WTC11 (cell line): ENCODE measurements around the gene MRTFB. TPM values are rescaled to one million over a fixed set of nuclear protein-coding genes. Genes with fewer than 3 reads are reported as not detected.

Experiments
- ATAC-seq: fragments of 200-7000 bp; cut with Tn5 transposase; 2 replicates; pipeline ENCODE4 v1.10.0; 2021; ENCODE audit warnings: mild to moderate bottlenecking, moderate library complexity
- CTCF ChIA-PET: fragments of 300-600 bp; sonication (Branson Sonifier 250); formaldehyde crosslinking; loops from one replicate; lab custom pipeline; 2021; ENCODE audit warnings: antibody characterized with exemption; lab: Charles Lee
- POLR2A ChIA-PET: fragments of 350-600 bp; sonication (Branson Sonifier 250); formaldehyde crosslinking; loops from one replicate; lab custom pipeline; 2021; ENCODE audit warnings: antibody characterized with exemption; lab: Charles Lee
- DNase-seq: peaks from one replicate; pipeline ENCODE4 v3.0.0; 2021; ENCODE audit warnings: low spot score
- H3K27ac Mint-ChIP-seq: 2 replicates; pipeline ENCODE4 v1.8.0; 2021; ENCODE audit warnings: mixed read lengths
- H3K27me3 Mint-ChIP-seq: 2 replicates; pipeline ENCODE4 v1.8.0; 2021; ENCODE audit warnings: low read depth, mild to moderate bottlenecking, moderate library complexity, mixed read lengths
- H3K36me3 Mint-ChIP-seq: 2 replicates; pipeline ENCODE4 v1.8.0; 2021; ENCODE audit warnings: mixed read lengths
- H3K4me1 Mint-ChIP-seq: 2 replicates; pipeline ENCODE4 v1.8.0; 2022; ENCODE audit warnings: mixed read lengths
- H3K4me3 Mint-ChIP-seq: 2 replicates; pipeline ENCODE4 v1.8.0; 2021; ENCODE audit warnings: mild to moderate bottlenecking, moderate library complexity, mixed read lengths
- H3K9me3 Mint-ChIP-seq: 2 replicates; pipeline ENCODE4 v1.8.0; 2021; ENCODE audit warnings: mixed read lengths
- ARID4B ChIP-seq: sonication (generic); formaldehyde crosslinking; IDR thresholded peaks from 2 replicates; pipeline ENCODE4 v1.8.0; 2023; ENCODE audit warnings: missing genetic modification reagents, mild to moderate bottlenecking, borderline replicate concordance
- ATF3 ChIP-seq: sonication (generic); formaldehyde crosslinking; conservative IDR thresholded peaks from 2 replicates; pipeline ENCODE4 v1.8.1; 2022; ENCODE audit warnings: mild to moderate bottlenecking, missing genetic modification reagents
- ATF6 ChIP-seq: sonication (generic); formaldehyde crosslinking; IDR thresholded peaks from 2 replicates; pipeline ENCODE4 v1.8.1; 2023; ENCODE audit warnings: mild to moderate bottlenecking, missing genetic modification reagents
- CREM ChIP-seq: sonication (generic); formaldehyde crosslinking; IDR thresholded peaks from 2 replicates; pipeline ENCODE4 v1.8.1; 2022; ENCODE audit warnings: mild to moderate bottlenecking, missing genetic modification reagents, moderate library complexity
- CTCF ChIP-seq: fragments of 200-600 bp; IDR thresholded peaks from 2 replicates; pipeline ENCODE4 v1.8.0; 2022; ENCODE audit warnings: antibody characterized with exemption
- FOXK1 ChIP-seq: sonication (generic); formaldehyde crosslinking; IDR thresholded peaks from 2 replicates; pipeline ENCODE4 v1.8.0; 2022; ENCODE audit warnings: mild to moderate bottlenecking, moderate library complexity, missing genetic modification reagents
- GTF2I ChIP-seq: fragments of 250-450 bp; sonication (Bioruptor Pico); conservative IDR thresholded peaks from 2 replicates; pipeline ENCODE4 v1.4.0; 2021; ENCODE audit warnings: mild to moderate bottlenecking
- MLX ChIP-seq: sonication (generic); formaldehyde crosslinking; IDR thresholded peaks from 2 replicates; pipeline ENCODE4 v1.8.1; 2023; ENCODE audit warnings: mild to moderate bottlenecking, missing genetic modification reagents, moderate library complexity
- PRDM15 ChIP-seq: sonication (generic); formaldehyde crosslinking; IDR thresholded peaks from 2 replicates; pipeline ENCODE4 v1.8.0; 2022; ENCODE audit warnings: missing genetic modification reagents
- PRRX2 ChIP-seq: fragments of 250-450 bp; sonication (Bioruptor Pico); IDR thresholded peaks from 2 replicates; pipeline ENCODE4 v1.8.0; 2021; ENCODE audit warnings: mild to moderate bottlenecking
- TEAD1 ChIP-seq: sonication (generic); formaldehyde crosslinking; IDR thresholded peaks from 2 replicates; pipeline ENCODE4 v1.8.0; 2022; ENCODE audit warnings: mild to moderate bottlenecking, missing genetic modification reagents
- TP53 ChIP-seq: sonication (generic); formaldehyde crosslinking; IDR thresholded peaks from 2 replicates; pipeline ENCODE4 v1.8.1; 2023; ENCODE audit warnings: mild to moderate bottlenecking, missing genetic modification reagents
- ZBTB21 ChIP-seq: sonication (generic); formaldehyde crosslinking; IDR thresholded peaks from 2 replicates; pipeline ENCODE4 v1.8.1; 2023; ENCODE audit warnings: mild to moderate bottlenecking, missing genetic modification reagents, borderline replicate concordance
- ZNF138 ChIP-seq: sonication (generic); formaldehyde crosslinking; conservative IDR thresholded peaks from 2 replicates; pipeline ENCODE4 v1.8.1; 2022; ENCODE audit warnings: mild to moderate bottlenecking, moderate library complexity, missing genetic modification reagents
- ZNF232 ChIP-seq: sonication (generic); formaldehyde crosslinking; IDR thresholded peaks from 2 replicates; pipeline ENCODE4 v1.8.0; 2022; ENCODE audit warnings: mild to moderate bottlenecking, missing genetic modification reagents
- ZNF263 ChIP-seq: sonication (generic); formaldehyde crosslinking; IDR thresholded peaks from 2 replicates; pipeline ENCODE4 v1.8.1; 2022; ENCODE audit warnings: low read depth, mild to moderate bottlenecking, moderate library complexity, missing genetic modification reagents
- ZNF671 ChIP-seq: fragments of 250-450 bp; sonication (Bioruptor Pico); IDR thresholded peaks from 2 replicates; pipeline ENCODE4 v1.8.0; 2021; ENCODE audit warnings: mild to moderate bottlenecking
- total RNA-seq: library from RNA; stranded (reverse); gene quantifications from 3 replicates; pipeline ENCODE4 v1.2.3, GENCODE V29; 2021

The MRTFB gene
- total RNA-seq, 1 experiment from 2014 or later, result 30.8 TPM

GRCh38 chr16:14177704-14178103, 106.6 kb downstream of the MRTFB start:
- DNase-seq, result no peak
- TF ChIP-seq ZBTB21 (no peak), TEAD1 (CRISPR knock-in tag) (no peak), MLX (CRISPR knock-in tag) (no peak), GTF2I (CRISPR knock-in tag) (no peak), ZNF232 (no peak), FOXK1 (CRISPR knock-in tag) (no peak), PRRX2 (no peak), ZNF671 (CRISPR knock-in tag) (no peak), CTCF (no peak), TP53 (CRISPR knock-in tag) (no peak), PRDM15 (CRISPR knock-in tag) (no peak), ZNF263 (CRISPR knock-in tag) (no peak), ATF3 (no peak), ATF6 (no peak)
- peak overlapping the region; percentile 31; the same call in 1 of the 2 replicates for H3K27ac Mint-ChIP-seq
- no peaks in the 10 kb centered on the region for H3K27me3 Mint-ChIP-seq
- no peak overlapping the region for H3K4me3 Mint-ChIP-seq
- H3K9me3 Mint-ChIP-seq, result no peaks in the 10 kb centered on the region; the same call in 1 of the 2 replicates
- ATAC-seq, result no peak
- ChIA-PET POLR2A (interaction anchor here (0.6 kb wide), 1 partner anchor 408 kb away, joined by 3 read pairs; no protein-coding TSS in a partner anchor), CTCF (interaction anchor here (1.7 kb wide), 1 partner anchor 9 kb away, joined by 5 read pairs; no protein-coding TSS in a partner anchor)
- peaks cover 8% of the 10 kb centered on the region; the same call in 1 of the 2 replicates for H3K4me1 Mint-ChIP-seq
- H3K36me3 Mint-ChIP-seq, result 0 out of 2 replicates have a peak, but pooled peaks cover under 1% of the 10 kb centered on the region

GRCh38 chr16:14179116-14179515, 108.0 kb downstream of the MRTFB start:
- Mint-ChIP-seq H3K4me1 (peaks cover 8% of the 10 kb centered on the region; the same call in 1 of the 2 replicates), H3K4me3 (no peak overlapping the region), H3K27ac (no peak overlapping the region; the same call in 1 of the 2 replicates), H3K9me3 (no peaks in the 10 kb centered on the region), H3K27me3 (no peaks in the 10 kb centered on the region), H3K36me3 (no peaks in the 10 kb centered on the region)
- DNase-seq (no peak), ATAC-seq (no peak)
- ChIA-PET CTCF (no interaction called here), POLR2A (no interaction called here)
- TF ChIP-seq CREM (CRISPR knock-in tag), result no peak

- Mint-ChIP-seq H3K4me3 (no peak overlapping the region), H3K27ac (no peak overlapping the region), H3K36me3 (no peaks in the 10 kb centered on the region), H3K9me3 (no peaks in the 10 kb centered on the region), H3K4me1 (peaks cover 14% of the 10 kb centered on the region), H3K27me3 (no peaks in the 10 kb centered on the region)
- ChIA-PET POLR2A (no interaction called here), CTCF (no interaction called here)
- DNase-seq (peak; percentile 27), ATAC-seq (peak; percentile 65)
- TF ChIP-seq FOXK1 (CRISPR knock-in tag) (no peak), TP53 (CRISPR knock-in tag) (no peak), ZNF138 (CRISPR knock-in tag) (no peak), ZNF671 (CRISPR knock-in tag) (no peak), ARID4B (CRISPR knock-in tag) (no peak), ZNF232 (no peak)
Observed at GRCh38 chr16:14180481-14180944, 109.4 kb downstream of the MRTFB start.
